Jurkat, Clone E6-1 (cell line): ENCODE results near the gene C2orf49.

ENCODE experiments used
- DNase-seq: peaks from one replicate; pipeline ENCODE4 v3.0.0-alpha.2; 2011; ENCODE audit warnings: low read depth, low spot score
- H3K4me3 ChIP-seq: 2 replicates; pipeline ENCODE4 v1.5.1; 2011; ENCODE audit warnings: mild to moderate bottlenecking, low read length, control low read depth, moderate library complexity

C2orf49 gene

GRCh38 chr2:105378276-105378840 is 41.0 kb downstream of the C2orf49 start:
- no peak overlapping the region for H3K4me3 ChIP-seq
- DNase-seq: no peak

DNA sequence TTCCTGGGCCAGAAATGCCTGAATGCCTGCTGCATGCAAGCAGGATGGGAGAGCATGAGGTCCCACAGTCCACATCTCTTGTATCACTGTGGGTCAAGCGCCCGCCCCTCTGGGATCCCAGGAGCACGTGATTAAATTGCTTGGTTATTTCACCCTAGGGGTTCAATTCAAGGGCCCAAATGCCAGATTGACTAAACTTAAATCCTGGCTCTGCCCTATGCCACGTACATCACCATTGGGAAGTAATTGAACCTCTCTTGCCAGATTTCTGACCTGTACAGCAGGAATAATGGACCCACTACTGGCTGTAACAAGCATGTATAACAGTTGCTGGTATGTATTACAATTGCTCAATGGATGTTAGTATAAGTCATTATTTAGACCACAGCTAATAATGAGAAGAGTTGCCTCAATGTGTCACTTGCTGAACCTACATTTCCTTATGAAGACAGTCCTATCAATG is 41.6 kb downstream of the C2orf49 start:
- DNase-seq: no peak
- no peak overlapping the region for H3K4me3 ChIP-seq

DNA sequence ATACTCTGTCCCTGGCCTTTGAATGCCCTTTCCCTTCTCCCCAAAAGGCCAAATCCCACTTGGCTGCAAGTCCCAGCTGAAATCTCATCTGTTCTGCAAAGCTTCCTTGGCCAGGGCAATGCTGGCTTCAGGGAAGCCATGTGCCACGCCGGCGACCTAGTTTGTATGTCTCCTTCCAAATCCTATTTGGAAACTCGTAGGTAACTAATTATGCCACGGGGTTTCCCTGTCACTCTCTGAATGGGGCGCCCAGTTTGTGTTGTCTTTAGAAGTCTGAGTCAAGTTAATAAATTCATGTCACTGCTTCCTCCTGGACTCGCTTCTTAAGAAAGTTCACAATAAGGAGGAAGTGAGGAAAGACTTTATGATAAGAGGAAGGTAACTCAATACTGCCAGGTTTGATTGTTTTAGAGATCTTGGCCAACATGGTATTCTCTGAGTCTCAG is 42.4 kb downstream of the C2orf49 start:
- H3K4me3 ChIP-seq: no peak overlapping the region
- DNase-seq: no peak

DNA sequence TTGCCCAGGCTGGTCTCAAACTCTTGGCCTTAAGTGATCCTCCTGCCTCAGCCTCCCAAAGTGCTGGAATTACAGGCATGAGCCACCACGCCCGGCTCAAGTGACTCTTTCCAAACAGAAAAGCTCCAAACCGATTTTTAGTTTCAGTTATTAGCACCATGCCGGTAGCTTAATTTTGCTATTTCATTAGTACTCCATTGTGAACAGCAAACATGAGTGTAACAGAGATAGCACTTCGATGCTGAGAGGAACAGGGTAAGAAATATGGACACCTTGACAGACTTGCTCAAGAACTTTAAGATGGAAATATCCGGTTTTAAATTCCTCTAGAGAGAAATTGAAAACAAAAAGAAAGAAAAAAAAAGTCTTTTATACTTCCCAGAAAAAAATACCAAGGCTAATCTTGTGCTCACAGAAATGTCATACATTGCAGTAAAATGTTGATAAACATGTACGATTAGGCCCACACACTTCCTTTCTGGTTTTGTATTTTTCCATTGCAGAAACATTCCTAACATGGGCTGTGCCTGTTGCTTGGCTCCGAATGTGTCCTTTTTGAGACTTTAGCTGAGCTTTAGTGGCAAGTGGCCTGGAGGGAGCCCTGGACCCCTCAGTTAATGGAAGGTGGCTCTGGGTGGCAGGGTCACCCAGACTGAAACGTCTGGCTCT is 43.2 kb downstream of the C2orf49 start:
- no peak for DNase-seq
- H3K4me3 ChIP-seq: no peak overlapping the region

DNA sequence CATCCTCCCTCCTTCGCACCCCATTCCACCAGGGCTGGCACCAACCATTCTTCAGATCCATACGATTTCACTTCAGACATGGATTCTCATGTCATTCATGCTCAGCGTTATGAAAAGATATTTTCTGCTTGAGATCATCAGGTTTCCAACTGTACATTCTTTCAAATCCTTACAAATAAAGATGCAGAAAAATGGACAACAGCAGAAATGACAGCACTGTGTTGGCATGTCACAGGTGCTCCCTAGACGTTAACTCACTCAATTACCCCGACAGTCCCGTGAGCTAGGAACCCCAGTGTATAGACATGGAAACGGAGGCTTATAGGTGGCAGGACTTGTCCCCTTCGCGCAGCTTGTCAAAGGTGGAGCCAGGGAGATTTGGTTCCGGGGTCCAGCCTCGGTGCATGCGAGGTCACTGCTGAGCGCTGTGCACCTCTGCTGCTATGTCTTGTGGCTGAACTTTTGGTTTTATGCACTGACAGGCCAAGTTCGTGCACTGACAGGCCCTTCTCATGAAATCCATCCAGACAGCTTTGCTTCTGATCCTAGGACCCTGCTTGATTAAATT is 43.8 kb downstream of the C2orf49 start:
- H3K4me3 ChIP-seq: no peak overlapping the region
- no peak for DNase-seq

DNA sequence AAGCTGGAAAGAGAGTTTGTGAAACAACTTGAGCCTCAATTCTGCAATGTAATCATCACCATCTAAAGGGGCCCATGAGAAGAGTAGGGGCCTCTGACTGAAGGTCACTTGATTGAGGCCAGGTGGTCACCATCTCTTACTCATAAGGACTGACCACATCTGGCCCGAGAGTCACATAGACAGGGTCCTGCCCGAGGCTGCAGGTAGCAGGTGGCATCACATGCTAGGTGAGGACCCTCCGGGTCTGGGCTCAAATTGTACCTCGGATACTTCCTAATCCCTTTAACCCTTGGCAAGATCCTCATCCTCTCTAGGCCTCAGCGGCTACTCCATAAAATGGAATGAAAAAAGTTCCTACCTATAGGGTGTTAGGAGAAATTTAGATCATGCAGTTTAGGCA is 44.8 kb downstream of the C2orf49 start:
- no peak for DNase-seq
- no peak overlapping the region for H3K4me3 ChIP-seq

- no peak for DNase-seq
- H3K4me3 ChIP-seq: no peak overlapping the region
Measured at GRCh38 chr2:105383432-105384166, 46.3 kb downstream of the C2orf49 start.

- no peak overlapping the region for H3K4me3 ChIP-seq
- DNase-seq: no peak
Measured at GRCh38 chr2:105384216-105384615, 46.9 kb downstream of the C2orf49 start.

GRCh38 chr2:105384861-105385260 is 47.5 kb downstream of the C2orf49 start:
- no peak overlapping the region for H3K4me3 ChIP-seq
- no peak for DNase-seq

DNA sequence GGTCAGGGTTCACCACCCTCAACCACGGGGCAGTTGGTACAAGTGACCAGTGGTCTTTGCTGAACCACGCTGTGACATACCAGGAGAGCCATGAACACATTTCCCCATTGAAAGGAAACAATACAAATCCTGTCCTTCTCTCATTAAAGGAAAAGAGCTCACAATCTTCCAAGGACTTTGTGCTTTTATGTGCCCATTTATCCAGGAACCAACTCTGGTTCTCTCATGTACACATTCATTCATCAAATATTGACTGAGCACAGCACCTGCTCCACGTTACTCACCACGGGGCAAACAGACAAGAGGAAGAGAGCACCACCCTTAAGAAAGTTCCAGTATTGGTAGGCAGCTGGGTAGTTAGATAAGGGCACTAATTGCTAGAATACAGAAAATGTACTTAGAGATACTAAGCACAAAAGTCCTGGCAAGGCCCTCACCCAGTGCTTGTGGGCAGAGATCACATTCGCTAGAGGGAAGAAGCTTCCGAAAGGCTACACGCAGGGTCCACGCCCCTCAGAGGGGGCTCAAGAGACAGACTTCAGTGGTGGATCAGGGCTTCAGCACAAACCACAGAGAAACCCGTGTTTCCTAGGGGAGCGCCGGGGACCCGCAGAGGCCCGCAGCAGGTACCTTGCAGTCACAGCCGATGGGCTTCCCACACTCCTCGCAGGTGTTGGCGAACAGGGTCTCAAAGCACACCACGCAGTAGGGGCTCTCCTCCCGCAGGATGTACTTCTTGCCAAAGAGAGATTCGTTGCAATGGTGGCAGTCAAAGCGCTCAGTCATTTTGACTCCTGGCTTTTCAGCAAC is 48.6 kb downstream of the C2orf49 start:
- no peak overlapping the region for H3K4me3 ChIP-seq
- DNase-seq: no peak

DNA sequence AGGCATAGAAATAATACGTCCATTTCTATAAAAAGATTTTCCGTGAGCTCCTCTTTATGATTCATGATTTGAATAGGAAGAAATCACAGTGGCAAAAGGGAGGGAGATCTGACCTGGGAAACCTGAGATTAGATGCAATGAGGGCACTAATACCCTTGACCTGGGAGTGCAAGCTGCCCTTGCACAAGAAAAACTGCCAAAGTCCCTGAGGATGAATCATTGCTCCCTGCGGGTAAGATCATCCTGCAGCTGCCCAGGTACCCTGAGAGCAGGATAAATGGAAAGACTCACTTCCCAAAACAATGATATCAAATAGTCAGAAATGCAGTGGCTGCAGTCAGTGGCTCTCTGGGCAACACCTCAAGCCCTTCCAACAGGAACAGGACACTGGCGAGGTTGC is 49.9 kb downstream of the C2orf49 start:
- H3K4me3 ChIP-seq: no peak overlapping the region
- no peak for DNase-seq

GRCh38 chr2:105388971-105389381 is 51.6 kb downstream of the C2orf49 start:
- no peak overlapping the region for H3K4me3 ChIP-seq
- DNase-seq: no peak

DNA sequence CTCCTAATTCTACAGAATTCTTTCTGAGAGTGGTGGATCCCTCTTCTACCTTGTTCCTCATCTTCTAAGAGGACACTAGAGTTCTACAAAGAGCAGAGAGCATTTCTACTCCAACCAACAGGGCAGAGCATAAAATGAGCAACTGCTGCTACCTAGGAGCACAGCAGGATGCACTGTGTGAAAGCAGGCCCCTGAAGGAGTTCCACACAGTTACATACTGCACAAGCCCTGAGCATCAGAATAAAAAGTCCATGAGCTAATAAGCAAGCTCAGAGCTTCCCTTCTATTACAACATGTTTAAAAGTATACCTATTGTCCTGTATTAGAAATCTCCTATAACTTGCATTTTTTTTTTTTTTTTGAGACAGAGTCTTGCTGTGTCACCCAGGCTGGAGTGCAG is 53.1 kb downstream of the C2orf49 start:
- H3K4me3 ChIP-seq: no peak overlapping the region

DNA sequence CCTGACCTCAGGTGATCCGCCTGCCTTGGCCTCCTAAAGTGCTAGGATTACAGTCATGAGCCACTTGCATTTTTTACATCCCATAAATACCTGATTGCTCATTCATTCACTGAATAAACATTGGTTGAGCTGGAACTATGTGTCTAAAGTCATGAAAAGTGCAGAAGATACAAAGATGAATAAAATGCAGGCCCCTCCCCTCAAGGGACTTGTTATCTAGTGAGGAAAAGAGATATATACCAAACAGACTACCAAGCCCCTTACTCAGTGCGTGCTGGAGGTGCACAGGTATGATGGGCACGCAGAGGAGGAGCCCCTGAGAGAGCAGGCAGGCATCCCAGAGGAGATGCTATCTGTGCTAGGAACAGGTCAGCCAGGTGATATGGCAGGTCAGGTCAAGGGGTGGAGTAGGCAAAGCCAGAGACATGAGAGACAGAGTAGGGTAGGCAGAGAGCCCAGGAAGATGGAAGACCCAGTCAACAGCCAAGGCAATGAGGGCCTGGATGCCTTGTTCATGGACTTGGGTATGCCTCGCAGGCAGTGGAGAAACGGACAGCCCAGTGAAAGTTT is 53.8 kb downstream of the C2orf49 start:
- no peak for DNase-seq
- H3K4me3 ChIP-seq: no peak overlapping the region

More for the DNA sequence above, 53.1 kb downstream of the C2orf49 start:
- no peak for DNase-seq

- no peak overlapping the region for H3K4me3 ChIP-seq
- DNase-seq: no peak
Measured at GRCh38 chr2:105391763-105392662, 54.7 kb downstream of the C2orf49 start.

DNA sequence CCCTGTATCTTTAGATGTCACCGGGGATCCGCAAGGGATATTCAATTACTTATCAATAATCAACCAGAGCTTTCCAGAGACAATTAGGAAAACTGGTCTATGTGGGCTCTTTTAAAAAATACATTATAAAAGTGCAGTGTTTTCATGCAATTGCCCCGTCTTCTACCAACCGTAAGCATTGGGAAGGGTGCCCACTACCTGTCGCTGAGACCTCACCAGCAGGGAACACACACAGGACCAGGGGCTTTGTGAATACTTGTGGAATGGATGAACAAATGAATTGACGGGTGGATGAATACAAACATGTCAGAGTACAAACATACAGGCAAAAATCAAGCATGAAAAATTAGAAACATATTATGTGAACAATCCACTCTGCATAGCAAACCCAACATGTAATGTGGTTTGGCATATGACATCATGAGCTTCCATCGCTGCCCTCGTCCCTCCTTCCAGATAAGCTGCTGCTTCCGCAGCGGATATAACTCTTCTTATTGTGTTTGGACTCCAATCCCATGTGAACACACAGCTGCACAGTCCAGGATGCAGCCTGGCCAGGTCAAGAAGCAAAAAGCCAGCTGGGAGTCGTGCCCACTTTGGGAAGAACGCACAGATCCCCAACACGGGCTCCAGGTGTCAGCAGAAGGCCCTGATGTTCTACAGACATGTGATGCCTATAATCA is 56.2 kb downstream of the C2orf49 start:
- no peak overlapping the region for H3K4me3 ChIP-seq
- DNase-seq: no peak

- no peak overlapping the region for H3K4me3 ChIP-seq
- DNase-seq: no peak
Measured at GRCh38 chr2:105394951-105395611, 57.7 kb downstream of the C2orf49 start.
